K562 (cell line): Measurements from ENCODE around the gene MGA. TPM values are rescaled to one million over a fixed set of nuclear protein-coding genes. Genes with fewer than 3 reads are reported as not detected.

ENCODE experiments used
- BCL6 ChIP-seq: fragments of 250-450 bp; sonication (Bioruptor Pico); IDR thresholded peaks from 2 replicates; pipeline ENCODE4 v1.4.0; 2020
- DEAF1 ChIP-seq: fragments of 450-650 bp; formaldehyde crosslinking; IDR thresholded peaks from 2 replicates; pipeline ENCODE4 v1.4.0; 2020; ENCODE audit warnings: mild to moderate bottlenecking, moderate library complexity
- DPF2 ChIP-seq: fragments of 450-650 bp; IDR thresholded peaks from 2 replicates; pipeline ENCODE4 v1.6.1; 2016
- HDAC6 ChIP-seq: IDR thresholded peaks from 2 replicates; pipeline ENCODE4 v1.6.1; 2012; ENCODE audit warnings: low read depth, mild to moderate bottlenecking, control low read depth, inconsistent platforms, low read length, moderate library complexity
- KLF13 ChIP-seq: fragments of 450-650 bp; IDR thresholded peaks from 2 replicates; pipeline ENCODE4 v1.6.1; 2016; ENCODE audit warnings: missing genetic modification characterization, low read depth, mild to moderate bottlenecking, missing compliant biosample characterization, moderate library complexity, borderline replicate concordance
- POLR2AphosphoS2 ChIP-seq: IDR thresholded peaks from 2 replicates; pipeline ENCODE4 v1.6.1; 2012; ENCODE audit warnings: low read length, improper control_type of control experiment
- TEAD4 ChIP-seq, 2 experiments: sonication (generic) in 1 of 2; formaldehyde crosslinking in 1 of 2; IDR thresholded peaks; 2 replicates each; pipeline versions ENCODE4 v1.6.1 to v1.8.0; 2012 to 2022; ENCODE audit warnings: borderline replicate concordance in 1 of 2, inconsistent platforms in 1 of 2, low read length in 1 of 2, mild to moderate bottlenecking in 1 of 2, missing genetic modification reagents in 1 of 2
- ZNF133 ChIP-seq: fragments of 250-450 bp; sonication (Bioruptor Pico); IDR thresholded peaks from 2 replicates; pipeline ENCODE4 v1.4.0; 2020; ENCODE audit warnings: mild to moderate bottlenecking
- polyA plus RNA-seq, 8 experiments: library from polyadenylated mRNA; depleted of rRNA in 4 of 8; stranded (reverse) in 5 of 8; unstranded in 3 of 8; fragments of >200 nt; fragmentation: Nextera tagmentation in 2 of 8; fragmentation: Illumina TruSeq in 1 of 8; extraction: Ambion mirVana in 2 of 8; extraction: Trizol in 1 of 8; gene quantifications; 2 replicates each; pipeline versions ENCODE4 v1.2.1 to v1.2.3, GENCODE V29; 2011 to 2014; ENCODE audit warnings: inconsistent platforms in 1 of 8, missing spikeins in 1 of 8
- total RNA-seq, 7 experiments: library from RNA; depleted of rRNA in 6 of 7; stranded (reverse); fragments of >200 nt in 6 of 7; fragmentation: Illumina TruSeq in 2 of 7; extraction: Trizol in 2 of 7; gene quantifications; 2 replicates each; pipeline versions ENCODE4 v1.2.1 to v1.2.3, GENCODE V29; 2011 to 2021; ENCODE audit warnings: low replicate concordance in 1 of 7
- TF ChIP-seq, protein P1 (sequence below): fragments of 250-450 bp; sonication (Bioruptor Pico); IDR thresholded peaks from 2 replicates; pipeline ENCODE4 v1.4.0; 2020; ENCODE audit warnings: mild to moderate bottlenecking, moderate library complexity
- TF ChIP-seq, protein P2 (sequence below): fragments of 250-450 bp; sonication (Bioruptor Pico); IDR thresholded peaks from 2 replicates; pipeline ENCODE4 v1.8.0; 2022; ENCODE audit warnings: moderate library complexity, mild to moderate bottlenecking, inconsistent platforms

Gene MGA
- total and polyA plus RNA-seq, 9 of the 15 experiments (the other 6 are each of a cell fraction or from before 2014, with no cell fraction given), result 4.7 to 56.1 (median 21.1) TPM

DNA sequence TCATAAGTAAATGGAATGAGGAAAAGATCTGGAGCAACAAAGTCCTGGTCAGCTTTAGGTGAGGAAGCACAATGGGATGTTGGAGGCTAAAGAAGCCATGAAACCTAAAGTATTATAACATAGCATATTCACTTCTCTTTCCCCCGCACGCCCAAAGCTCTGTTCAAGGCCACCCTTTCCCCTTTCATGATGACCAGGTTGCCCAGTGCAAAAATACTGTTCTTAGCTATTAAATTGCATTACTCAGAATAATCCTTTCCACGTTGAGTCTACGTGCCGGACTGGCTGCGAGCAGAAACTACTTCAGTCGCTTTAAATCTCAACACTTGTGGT lies 113.5 kb downstream of the MGA start (continued):
- TF ChIP-seq TEAD4 (IDR thresholded peaks at IDR 0.05; ENCODE audit: low read length) (no peak), TEAD4 (CRISPR knock-in tag; IDR thresholded peaks at IDR 0.05; ENCODE audit: borderline replicate concordance) (no peak), ZNF133 (CRISPR knock-in tag) (no peak), BCL6 (no peak), DEAF1 (CRISPR knock-in tag) (0 out of 2 replicates have a peak, but pooled peaks have one; percentile 27), KLF13 (tag) (no peak), HDAC6 (no peak), POLR2AphosphoS2 (peak; percentile 26; the same call in 1 of the 2 replicates), DPF2 (no peak)
- TF ChIP-seq, protein P1, sequence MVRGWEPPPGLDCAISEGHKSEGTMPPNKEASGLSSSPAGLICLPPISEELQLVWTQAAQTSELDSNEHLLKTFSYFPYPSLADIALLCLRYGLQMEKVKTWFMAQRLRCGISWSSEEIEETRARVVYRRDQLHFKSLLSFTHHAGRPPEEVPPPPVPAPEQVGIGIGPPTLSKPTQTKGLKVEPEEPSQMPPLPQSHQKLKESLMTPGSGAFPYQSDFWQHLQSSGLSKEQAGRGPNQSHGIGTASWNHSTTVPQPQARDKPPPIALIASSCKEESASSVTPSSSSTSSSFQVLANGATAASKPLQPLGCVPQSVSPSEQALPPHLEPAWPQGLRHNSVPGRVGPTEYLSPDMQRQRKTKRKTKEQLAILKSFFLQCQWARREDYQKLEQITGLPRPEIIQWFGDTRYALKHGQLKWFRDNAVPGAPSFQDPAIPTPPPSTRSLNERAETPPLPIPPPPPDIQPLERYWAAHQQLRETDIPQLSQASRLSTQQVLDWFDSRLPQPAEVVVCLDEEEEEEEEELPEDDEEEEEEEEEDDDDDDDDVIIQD (CRISPR knock-in tag), result no peak
- TF ChIP-seq, protein P2, sequence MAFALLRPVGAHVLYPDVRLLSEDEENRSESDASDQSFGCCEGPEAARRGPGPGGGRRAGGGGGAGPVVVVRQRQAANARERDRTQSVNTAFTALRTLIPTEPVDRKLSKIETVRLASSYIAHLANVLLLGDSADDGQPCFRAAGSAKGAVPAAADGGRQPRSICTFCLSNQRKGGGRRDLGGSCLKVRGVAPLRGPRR (CRISPR knock-in tag), result no peak
- TF ChIP-seq, all 486 proteins: peak for 4
